ENCODE data around the gene WT1. TPM values are rescaled to one million over a fixed set of nuclear protein-coding genes. Genes with fewer than 3 reads are reported as not detected.

WT1 gene
- total and polyA plus RNA-seq, 10 of the 15 experiments (the other 5 are each of a cell fraction or from before 2014, with no cell fraction given) = 0.07 to 0.37 (median 0.08) TPM; not detected in 7

DNA sequence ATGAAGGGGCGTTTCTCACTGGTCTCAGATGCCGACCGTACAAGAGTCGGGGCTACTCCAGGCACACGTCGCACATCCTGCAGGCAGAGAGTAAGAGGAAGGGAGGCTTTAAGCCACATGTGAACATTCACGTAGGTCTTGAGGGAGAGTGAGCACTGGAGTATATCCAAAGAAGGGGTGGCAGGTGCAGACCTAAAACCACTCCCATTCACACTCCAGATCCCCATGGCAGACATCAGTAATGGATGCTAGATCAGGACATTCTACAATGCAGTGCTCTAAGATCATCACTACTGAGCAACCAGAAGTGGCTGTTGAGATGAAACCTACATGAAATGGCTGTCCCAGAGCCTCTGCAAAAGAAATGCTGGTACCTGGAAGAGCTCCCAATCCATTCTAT, 39.0 kb downstream of the WT1 start:
- Histone ChIP-seq H3K36me3 (ENCODE audit: control insufficient read depth in 2 of 2, insufficient read depth in 2 of 2, low read length in 1 of 2) (no peaks in the 10 kb centered on the region), H3K9ac (ENCODE audit: control insufficient read depth, insufficient read depth, low read length) (no peak overlapping the region), H3K27ac (ENCODE audit: control insufficient read depth, insufficient read depth) (no peak overlapping the region), H3K27me3 (replicated peaks in 1 of 2; ENCODE audit: control insufficient read depth in 2 of 2, insufficient read depth in 2 of 2, low read length in 1 of 2) (no peaks in the 10 kb centered on the region; a peak in 1 of 4 replicates), H4K20me1 (ENCODE audit: control insufficient read depth, insufficient read depth) (no peaks in the 10 kb centered on the region), H3K9me3 (replicated peaks; ENCODE audit: control insufficient read depth, insufficient read depth, low read length) (no peaks in the 10 kb centered on the region), H3K79me2 (ENCODE audit: control insufficient read depth, insufficient read depth, low read length) (no peaks in the 10 kb centered on the region), H3K4me2 (ENCODE audit: control insufficient read depth, insufficient read depth) (peak overlapping the region; percentile 15; the same call in 1 of the 2 replicates), H2AFZ (ENCODE audit: control insufficient read depth, low read depth, low read length) (peak overlapping the region; percentile 13; the same call in 1 of the 2 replicates), H3K4me3 (no peak overlapping the region), H3K4me1 (ENCODE audit: control insufficient read depth, insufficient read depth, low read length) (no peaks in the 10 kb centered on the region)
- DNase-seq (ENCODE audit: low read depth, low spot score) (peak; percentile 27), FAIRE-seq (no peak), ATAC-seq (peak; percentile 62)
- RAD21 ChIA-PET (ENCODE audit: unreplicated experiment) = interaction anchor here (1.1 to 3.2 kb wide), 2 partner anchors 25 to 74 kb away, joined by 3 to 37 read pairs; no protein-coding TSS in a partner anchor
- WGBS (ENCODE audit: insufficient coverage, insufficient replicate concordance, low lambda C conversion rate, missing lambda C conversion rate) = 18% methylated on average over 7 of the region's 7 CpGs
- BruUV-seq (replicated peaks) = no TSS peak
- intact Hi-C loops (cut with micrococcal nuclease; ENCODE audit: unreplicated experiment) (no loop called here), in situ Hi-C loops (cut with MboI) (no loop called here)
- SMC1A ChIA-PET (ENCODE audit: uncharacterized antibody, unreplicated experiment) = interaction anchor here (1.1 to 4.0 kb wide), 3 partner anchors 21 to 72 kb away, joined by 4 to 28 read pairs (median 7); no protein-coding TSS in a partner anchor
- POLR2A ChIA-PET = interaction anchor here (0.6 to 2.3 kb wide), 2 partner anchors 10 to 22 kb away, joined by 3 to 9 read pairs; no protein-coding TSS in a partner anchor
- CTCF ChIA-PET = interaction anchor here (0.7 to 3.1 kb wide), 2 partner anchors 73 to 76 kb away, joined by 3 to 47 read pairs; no protein-coding TSS in a partner anchor
- TF ChIP-seq TCF7 (IDR thresholded peaks at IDR 0.05; ENCODE audit: borderline replicate concordance) (no peak), RAD51 (IDR thresholded peaks at IDR 0.05) (peak; percentile 66; the same call in 1 of the 2 replicates), HCFC1 (IDR thresholded peaks at IDR 0.05; ENCODE audit: low read length) (no peak), CBX5 (IDR thresholded peaks at IDR 0.05; ENCODE audit: low read depth) (no peak), NR2C1 (IDR thresholded peaks at IDR 0.05) (no peak), ATF7 (IDR thresholded peaks at IDR 0.05; ENCODE audit: low read depth) (no peak), RFX5 (IDR thresholded peaks at IDR 0.05; ENCODE audit: low read depth, low read length) (no peak), CBX3 (IDR thresholded peaks at IDR 0.05; ENCODE audit: borderline replicate concordance, low read depth) (no peak), BMI1 (IDR thresholded peaks at IDR 0.05; ENCODE audit: borderline replicate concordance) (no peak), MXI1 (IDR thresholded peaks at IDR 0.05; ENCODE audit: low read depth, low read length) (no peak), SIN3A (IDR thresholded peaks at IDR 0.05; ENCODE audit: low read depth, low read length) (no peak), HDGF (IDR thresholded peaks at IDR 0.05) (no peak), EZH2 (IDR thresholded peaks at IDR 0.05; ENCODE audit: borderline replicate concordance, control insufficient read depth, low read depth, low read length) (no peak), TAF1 (IDR thresholded peaks at IDR 0.05; ENCODE audit: borderline replicate concordance, low read depth, low read length) (no peak), FOXK2 (IDR thresholded peaks at IDR 0.05) (no peak), HDAC2 (IDR thresholded peaks at IDR 0.05) (no peak), KDM1A (IDR thresholded peaks at IDR 0.05; ENCODE audit: borderline replicate concordance) (no peak), GABPA (IDR thresholded peaks at IDR 0.05; ENCODE audit: low read depth) (no peak), YY1 (IDR thresholded peaks at IDR 0.05; ENCODE audit: low read depth, low read length) (peak; percentile 68), CEBPB (IDR thresholded peaks at IDR 0.05; ENCODE audit: borderline replicate concordance in 1 of 2, low read depth in 2 of 2, low read length in 2 of 2) (no peak), BACH1 (IDR thresholded peaks at IDR 0.05; ENCODE audit: borderline replicate concordance) (no peak), TARDBP (IDR thresholded peaks at IDR 0.05; ENCODE audit: borderline replicate concordance) (no peak), BRCA1 (IDR thresholded peaks at IDR 0.05; ENCODE audit: low read depth, low read length) (no peak), IKZF1 (conservative IDR thresholded peaks at IDR 0.05) (peak; percentile 34; the same call in 1 of the 2 replicates)
- TF ChIP-seq, protein P1, sequence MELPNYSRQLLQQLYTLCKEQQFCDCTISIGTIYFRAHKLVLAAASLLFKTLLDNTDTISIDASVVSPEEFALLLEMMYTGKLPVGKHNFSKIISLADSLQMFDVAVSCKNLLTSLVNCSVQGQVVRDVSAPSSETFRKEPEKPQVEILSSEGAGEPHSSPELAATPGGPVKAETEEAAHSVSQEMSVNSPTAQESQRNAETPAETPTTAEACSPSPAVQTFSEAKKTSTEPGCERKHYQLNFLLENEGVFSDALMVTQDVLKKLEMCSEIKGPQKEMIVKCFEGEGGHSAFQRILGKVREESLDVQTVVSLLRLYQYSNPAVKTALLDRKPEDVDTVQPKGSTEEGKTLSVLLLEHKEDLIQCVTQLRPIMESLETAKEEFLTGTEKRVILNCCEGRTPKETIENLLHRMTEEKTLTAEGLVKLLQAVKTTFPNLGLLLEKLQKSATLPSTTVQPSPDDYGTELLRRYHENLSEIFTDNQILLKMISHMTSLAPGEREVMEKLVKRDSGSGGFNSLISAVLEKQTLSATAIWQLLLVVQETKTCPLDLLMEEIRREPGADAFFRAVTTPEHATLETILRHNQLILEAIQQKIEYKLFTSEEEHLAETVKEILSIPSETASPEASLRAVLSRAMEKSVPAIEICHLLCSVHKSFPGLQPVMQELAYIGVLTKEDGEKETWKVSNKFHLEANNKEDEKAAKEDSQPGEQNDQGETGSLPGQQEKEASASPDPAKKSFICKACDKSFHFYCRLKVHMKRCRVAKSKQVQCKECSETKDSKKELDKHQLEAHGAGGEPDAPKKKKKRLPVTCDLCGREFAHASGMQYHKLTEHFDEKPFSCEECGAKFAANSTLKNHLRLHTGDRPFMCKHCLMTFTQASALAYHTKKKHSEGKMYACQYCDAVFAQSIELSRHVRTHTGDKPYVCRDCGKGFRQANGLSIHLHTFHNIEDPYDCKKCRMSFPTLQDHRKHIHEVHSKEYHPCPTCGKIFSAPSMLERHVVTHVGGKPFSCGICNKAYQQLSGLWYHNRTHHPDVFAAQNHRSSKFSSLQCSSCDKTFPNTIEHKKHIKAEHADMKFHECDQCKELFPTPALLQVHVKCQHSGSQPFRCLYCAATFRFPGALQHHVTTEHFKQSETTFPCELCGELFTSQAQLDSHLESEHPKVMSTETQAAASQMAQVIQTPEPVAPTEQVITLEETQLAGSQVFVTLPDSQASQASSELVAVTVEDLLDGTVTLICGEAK (IDR thresholded peaks at IDR 0.05; ENCODE audit: borderline replicate concordance) = no peak

Data from GM12878 (cell line).